NCI-H187 (cell line): Measurements from ENCODE around the gene NTN4.
"Not testable (repeated sequence)": the region's sequence is repeated elsewhere in the genome, so short reads cannot be mapped to it uniquely, and the experiment has no call there.

Experiments used
- DNase-seq, 2 experiments: peaks; one replicate each; lab custom pipeline; 2025; lab: John Stamatoyannopoulos, UW

The NTN4 gene

GRCh38 chr12:95623554-95624170 is 166.9 kb downstream of the NTN4 start:
- DNase-seq, result peak; percentile 34 to 60

DNA sequence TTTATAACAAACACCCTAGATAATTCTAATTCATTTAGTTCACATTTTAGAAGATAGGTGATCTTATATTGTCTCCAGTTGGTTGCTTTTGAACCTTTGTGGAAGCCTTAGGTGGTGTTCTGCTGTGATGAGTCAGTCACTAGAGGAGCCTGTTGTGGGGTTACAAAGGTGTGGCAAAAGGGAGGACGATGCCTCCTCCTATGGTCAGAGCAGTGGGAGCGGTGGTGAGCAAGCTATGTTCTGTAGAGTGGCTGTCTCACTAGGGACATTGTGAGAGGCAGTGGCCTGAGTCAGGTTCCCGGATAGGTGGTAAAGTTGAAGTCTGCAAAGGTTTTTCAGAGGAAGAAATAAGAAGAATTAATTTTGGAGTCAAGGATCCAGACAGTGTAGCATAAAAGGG is 167.7 kb downstream of the NTN4 start:
- no peak for DNase-seq

DNA sequence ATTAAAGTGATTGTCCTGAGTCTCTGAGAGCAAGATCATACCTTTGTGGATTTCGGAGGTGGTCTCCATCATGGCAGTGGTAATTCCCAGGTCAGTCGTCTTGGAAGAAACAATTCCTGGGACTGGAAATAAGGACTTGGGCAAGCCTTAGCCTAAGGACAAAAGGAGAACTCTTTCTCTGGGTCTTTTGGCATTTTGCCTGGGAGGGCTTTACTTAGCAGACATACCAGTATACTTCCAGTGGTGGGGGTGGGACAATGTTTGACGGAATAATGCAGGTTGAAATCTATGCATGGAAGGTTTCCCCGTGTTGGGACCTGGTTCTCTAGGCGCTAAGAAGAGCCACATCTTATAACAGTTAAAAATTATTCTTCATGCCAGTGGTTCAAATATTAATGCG is 168.8 kb downstream of the NTN4 start:
- no peak for DNase-seq

DNA sequence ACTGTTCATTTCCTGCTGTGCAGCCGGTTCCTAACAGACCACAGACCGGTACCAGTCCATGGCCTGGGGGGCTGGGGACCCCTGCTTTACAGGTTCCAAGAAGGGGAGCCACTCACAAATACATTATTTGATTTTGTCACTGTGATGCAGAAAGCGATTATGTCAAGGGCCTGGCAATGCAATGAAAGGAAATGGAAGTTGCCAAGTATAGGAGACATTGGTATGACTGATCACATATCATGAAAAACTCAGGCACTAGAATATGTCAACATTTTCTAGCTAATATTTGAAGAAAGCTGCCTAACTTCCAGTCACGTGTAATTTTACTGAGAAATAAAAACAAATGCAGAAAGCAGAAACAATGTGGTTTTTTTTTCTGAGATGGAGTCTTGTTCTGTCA is 170.4 kb downstream of the NTN4 start:
- no peak for DNase-seq

DNA sequence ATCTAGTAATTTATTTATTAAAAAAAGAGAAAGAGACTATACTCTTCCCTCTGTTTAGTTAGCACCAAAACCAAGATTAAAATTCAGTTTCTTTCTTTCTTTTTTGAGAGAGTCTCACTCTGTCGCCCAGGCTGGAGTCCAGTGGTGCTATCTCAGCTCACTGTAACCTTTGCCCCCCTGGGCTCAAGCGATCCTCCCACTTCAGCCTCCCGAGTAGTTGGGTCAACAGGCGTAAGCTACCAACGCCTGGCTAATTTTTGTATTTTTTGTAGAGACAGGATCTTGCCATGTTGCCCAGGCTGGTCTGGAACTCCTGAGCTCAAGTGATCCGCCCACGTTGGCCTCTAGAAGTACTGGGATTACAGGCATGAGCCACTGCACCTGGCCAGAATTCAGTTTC is 174.1 kb downstream of the NTN4 start:
- not testable (repeated sequence) for DNase-seq

- DNase-seq, result no peak
Measured at GRCh38 chr12:95615749-95616148, 174.8 kb downstream of the NTN4 start.

GRCh38 chr12:95614390-95614982 is 176.1 kb downstream of the NTN4 start:
- DNase-seq, result no peak

DNA sequence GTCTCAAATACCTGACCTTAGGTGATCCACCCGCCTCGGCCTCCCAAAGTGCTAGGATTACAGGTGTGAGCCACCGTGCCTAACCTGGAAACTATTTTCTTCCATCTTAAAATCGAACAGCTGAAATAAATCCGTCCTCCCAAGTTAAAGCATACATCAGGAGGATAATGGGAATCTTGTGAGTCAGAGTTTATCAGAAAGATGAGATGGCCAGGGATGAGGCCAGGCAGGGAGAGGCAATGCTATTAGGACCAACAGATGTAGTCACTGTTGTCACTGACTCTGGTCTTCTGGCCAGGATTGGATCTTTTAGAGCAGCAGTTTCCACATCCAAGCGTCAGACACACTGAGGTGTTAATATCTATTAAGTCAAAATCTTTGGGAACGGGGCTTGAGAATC is 177.5 kb downstream of the NTN4 start:
- no peak for DNase-seq

GRCh38 chr12:95611676-95612309 is 178.8 kb downstream of the NTN4 start:
- no peak for DNase-seq

- no peak for DNase-seq
Measured at GRCh38 chr12:95608252-95609033, 182.1 kb downstream of the NTN4 start.
